ENCODE measurements around the gene EMSY. TPM values are rescaled to one million over a fixed set of nuclear protein-coding genes. Genes with fewer than 3 reads are reported as not detected.

EMSY gene
- total and polyA plus RNA-seq, 2 of the 13 experiments (the other 11 are each of a cell fraction or from before 2014, with no cell fraction given) = 11.6 to 18.5 TPM

DNA sequence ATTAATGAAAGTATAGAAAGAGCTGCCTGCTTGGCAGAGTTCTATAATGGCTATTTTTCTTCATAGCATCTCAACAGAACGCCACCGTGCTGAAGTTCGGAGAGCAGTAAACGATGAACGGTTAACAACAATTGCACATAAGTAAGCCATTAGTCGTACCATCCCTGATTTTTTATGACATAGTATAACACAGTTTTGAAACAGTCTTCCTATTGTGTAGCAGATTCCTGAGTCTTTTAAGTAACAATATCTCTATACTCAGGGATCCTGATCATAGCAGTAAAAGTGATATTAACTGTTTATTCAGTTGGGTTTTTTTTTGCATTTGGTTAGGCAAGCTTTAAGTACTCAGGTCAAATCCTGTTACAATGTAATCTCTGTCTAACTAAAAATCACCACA, 8.4 kb downstream of the EMSY start (continued):
- TF ChIP-seq, protein P1, sequence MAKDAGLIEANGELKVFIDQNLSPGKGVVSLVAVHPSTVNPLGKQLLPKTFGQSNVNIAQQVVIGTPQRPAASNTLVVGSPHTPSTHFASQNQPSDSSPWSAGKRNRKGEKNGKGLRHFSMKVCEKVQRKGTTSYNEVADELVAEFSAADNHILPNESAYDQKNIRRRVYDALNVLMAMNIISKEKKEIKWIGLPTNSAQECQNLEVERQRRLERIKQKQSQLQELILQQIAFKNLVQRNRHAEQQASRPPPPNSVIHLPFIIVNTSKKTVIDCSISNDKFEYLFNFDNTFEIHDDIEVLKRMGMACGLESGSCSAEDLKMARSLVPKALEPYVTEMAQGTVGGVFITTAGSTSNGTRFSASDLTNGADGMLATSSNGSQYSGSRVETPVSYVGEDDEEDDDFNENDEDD (CRISPR knock-in tag; IDR thresholded peaks at IDR 0.05; ENCODE audit: borderline replicate concordance) = no peak

DNA sequence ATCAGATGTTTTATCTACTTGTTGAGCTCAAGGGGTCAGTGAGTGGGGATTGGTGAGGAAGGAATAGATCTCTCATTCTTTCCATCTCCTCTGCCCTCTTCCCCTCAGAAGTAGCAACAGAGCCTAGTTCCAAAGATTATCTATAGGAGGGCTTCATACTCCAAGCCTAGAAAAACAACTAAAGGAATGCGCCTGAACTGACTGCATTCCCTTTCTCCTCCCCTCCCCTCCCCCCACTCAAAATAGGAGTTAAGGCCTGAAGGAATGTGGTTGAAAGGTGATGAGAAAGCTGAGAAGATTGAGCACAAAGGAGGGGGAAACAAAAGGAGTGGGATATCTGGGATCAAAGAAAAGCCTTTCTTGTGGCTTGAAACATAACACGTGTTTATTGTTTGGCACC, 10.5 kb downstream of the EMSY start:
- H4K20me1 ChIP-seq (ENCODE audit: insufficient read depth, low read length) = no peaks in the 10 kb centered on the region; the same call in 1 of the 2 replicates
- FAIRE-seq (no peak), ATAC-seq (no peak), DNase-seq (ENCODE audit: low spot score) (no peak)
- peaks cover 5 to 43% of the 10 kb centered on the region in 2 experiments for H3K36me3 ChIP-seq (replicated peaks in 1 of 2; ENCODE audit: control insufficient read depth in 1 of 2, insufficient read depth in 2 of 2, low read length in 2 of 2)
- no peak overlapping the region for H3K27ac ChIP-seq (ENCODE audit: extremely low read length, insufficient read depth, low read length)
- ChIA-PET CTCF (ENCODE audit: low intra/inter-chr PET ratio, low total read pairs) (no interaction called here), POLR2A (no interaction called here)
- no peak overlapping the region for H2AFZ ChIP-seq (ENCODE audit: low read length)
- no peak for TF ChIP-seq ZBTB8A (CRISPR knock-in tag; IDR thresholded peaks at IDR 0.05; ENCODE audit: borderline replicate concordance, low read depth)
- TF ChIP-seq, protein P2, sequence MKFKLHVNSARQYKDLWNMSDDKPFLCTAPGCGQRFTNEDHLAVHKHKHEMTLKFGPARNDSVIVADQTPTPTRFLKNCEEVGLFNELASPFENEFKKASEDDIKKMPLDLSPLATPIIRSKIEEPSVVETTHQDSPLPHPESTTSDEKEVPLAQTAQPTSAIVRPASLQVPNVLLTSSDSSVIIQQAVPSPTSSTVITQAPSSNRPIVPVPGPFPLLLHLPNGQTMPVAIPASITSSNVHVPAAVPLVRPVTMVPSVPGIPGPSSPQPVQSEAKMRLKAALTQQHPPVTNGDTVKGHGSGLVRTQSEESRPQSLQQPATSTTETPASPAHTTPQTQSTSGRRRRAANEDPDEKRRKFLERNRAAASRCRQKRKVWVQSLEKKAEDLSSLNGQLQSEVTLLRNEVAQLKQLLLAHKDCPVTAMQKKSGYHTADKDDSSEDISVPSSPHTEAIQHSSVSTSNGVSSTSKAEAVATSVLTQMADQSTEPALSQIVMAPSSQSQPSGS (CRISPR knock-in tag; IDR thresholded peaks at IDR 0.05) = no peak
- no peak for TF ChIP-seq SMARCC2 (IDR thresholded peaks at IDR 0.05)
- TF ChIP-seq PTBP1 (IDR thresholded peaks at IDR 0.05; ENCODE audit: low read depth, low read length, poor library complexity, severe bottlenecking) = no peak
- TF ChIP-seq, protein P3, sequence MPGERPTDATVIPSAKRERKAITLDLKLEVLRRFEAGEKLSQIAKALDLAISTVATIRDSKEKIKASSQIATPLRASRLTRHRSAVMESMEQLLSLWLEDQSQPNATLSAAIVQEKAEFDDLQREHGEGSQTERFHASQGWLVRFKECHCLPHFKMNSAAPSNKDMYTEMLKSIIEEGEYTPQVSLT (CRISPR knock-in tag; IDR thresholded peaks at IDR 0.05; ENCODE audit: borderline replicate concordance, low read depth) = no peak
- TF ChIP-seq SMAD9 (CRISPR knock-in tag; IDR thresholded peaks at IDR 0.05) = no peak
- TF ChIP-seq KLF11 (CRISPR knock-in tag; IDR thresholded peaks at IDR 0.05) = no peak
- no peak for TF ChIP-seq MAFK (conservative IDR thresholded peaks at IDR 0.05 in 1 of 2, IDR thresholded peaks at IDR 0.05 in 1 of 2; ENCODE audit: low read length in 2 of 2)
- no peak for TF ChIP-seq NFKB2 (CRISPR knock-in tag; IDR thresholded peaks at IDR 0.05; ENCODE audit: borderline replicate concordance)
- no peak for TF ChIP-seq ZNF891 (CRISPR knock-in tag; IDR thresholded peaks at IDR 0.05)
- TF ChIP-seq CHCHD3 (CRISPR knock-in tag; IDR thresholded peaks at IDR 0.05) = no peak
- TF ChIP-seq TMF1 (CRISPR knock-in tag; IDR thresholded peaks at IDR 0.05; ENCODE audit: low read depth) = no peak
- TF ChIP-seq ZNF614 (CRISPR knock-in tag; IDR thresholded peaks at IDR 0.05; ENCODE audit: borderline replicate concordance) = no peak
- TF ChIP-seq, protein P4, sequence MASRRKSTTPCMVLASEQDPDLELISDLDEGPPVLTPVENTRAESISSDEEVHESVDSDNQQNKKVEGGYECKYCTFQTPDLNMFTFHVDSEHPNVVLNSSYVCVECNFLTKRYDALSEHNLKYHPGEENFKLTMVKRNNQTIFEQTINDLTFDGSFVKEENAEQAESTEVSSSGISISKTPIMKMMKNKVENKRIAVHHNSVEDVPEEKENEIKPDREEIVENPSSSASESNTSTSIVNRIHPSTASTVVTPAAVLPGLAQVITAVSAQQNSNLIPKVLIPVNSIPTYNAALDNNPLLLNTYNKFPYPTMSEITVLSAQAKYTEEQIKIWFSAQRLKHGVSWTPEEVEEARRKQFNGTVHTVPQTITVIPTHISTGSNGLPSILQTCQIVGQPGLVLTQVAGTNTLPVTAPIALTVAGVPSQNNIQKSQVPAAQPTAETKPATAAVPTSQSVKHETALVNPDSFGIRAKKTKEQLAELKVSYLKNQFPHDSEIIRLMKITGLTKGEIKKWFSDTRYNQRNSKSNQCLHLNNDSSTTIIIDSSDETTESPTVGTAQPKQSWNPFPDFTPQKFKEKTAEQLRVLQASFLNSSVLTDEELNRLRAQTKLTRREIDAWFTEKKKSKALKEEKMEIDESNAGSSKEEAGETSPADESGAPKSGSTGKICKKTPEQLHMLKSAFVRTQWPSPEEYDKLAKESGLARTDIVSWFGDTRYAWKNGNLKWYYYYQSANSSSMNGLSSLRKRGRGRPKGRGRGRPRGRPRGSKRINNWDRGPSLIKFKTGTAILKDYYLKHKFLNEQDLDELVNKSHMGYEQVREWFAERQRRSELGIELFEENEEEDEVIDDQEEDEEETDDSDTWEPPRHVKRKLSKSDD (CRISPR knock-in tag; IDR thresholded peaks at IDR 0.05; ENCODE audit: low read depth) = no peak
- TF ChIP-seq ZNF121 (CRISPR knock-in tag; IDR thresholded peaks at IDR 0.05) = no peak
- no peak for TF ChIP-seq SPEN (CRISPR knock-in tag; IDR thresholded peaks at IDR 0.05; ENCODE audit: low read depth)
- no peak for TF ChIP-seq KLF9 (CRISPR knock-in tag; IDR thresholded peaks at IDR 0.05; ENCODE audit: low read depth)
- TF ChIP-seq NFE2 (CRISPR knock-in tag; IDR thresholded peaks at IDR 0.05) = no peak
- TF ChIP-seq SNAI1 (CRISPR knock-in tag; IDR thresholded peaks at IDR 0.05; ENCODE audit: borderline replicate concordance) = no peak
- BruUV-seq (replicated peaks) = no TSS peak
- no peaks in the 10 kb centered on the region for H3K9me3 ChIP-seq (ENCODE audit: low read length)
- H3K79me2 ChIP-seq (ENCODE audit: insufficient read depth, low read length) = no peaks in the 10 kb centered on the region
- H3K4me1 ChIP-seq (ENCODE audit: insufficient read depth, low read length) = no peaks in the 10 kb centered on the region
- intact Hi-C loops (cut with micrococcal nuclease; ENCODE audit: unreplicated experiment) (no loop called here), in situ Hi-C loops (cut with HindIII; ENCODE audit: extremely low pct_ligation_motif_present, low pct_unique_long_range_greater_than_20kb) (no loop called here)
- no peak overlapping the region for H3K4me2 ChIP-seq (ENCODE audit: low read depth, low read length)
- WGBS (ENCODE audit: low lambda C conversion rate) = 98% methylated on average over 2 of the region's 2 CpGs
- H3K27me3 ChIP-seq (ENCODE audit: control insufficient read depth in 1 of 2, insufficient read depth in 2 of 2, low read length in 2 of 2) = no peaks in the 10 kb centered on the region
- no peak overlapping the region for H3K9ac ChIP-seq (ENCODE audit: insufficient read depth, low read depth, low read length)
- H3K4me3 ChIP-seq (replicated peaks in 1 of 3; ENCODE audit: insufficient read depth in 1 of 3, low read depth in 2 of 3, low read length in 3 of 3) = no peak overlapping the region
